Midbrain (tissue), 1 donor: ENCODE results near the gene TIMM23B.
"Not testable (repeated sequence)": the region's sequence is repeated elsewhere in the genome, so short reads cannot be mapped to it uniquely, and the experiment has no call there.

Source experiments
- DNase-seq: peaks from one replicate; lab custom pipeline; 2025; lab: John Stamatoyannopoulos, UW

Gene TIMM23B

GRCh38 chr10:49941447-49942338, at the start of gene TIMM23B, which contains the start of gene PARG:
TIMM23B (plus strand) TSS chr10:49942053; CDS start chr10:49942195, 142 bp downstream.
PARG (minus strand) TSS chr10:49942027; CDS start chr10:49941725, 302 bp downstream.
- DNase-seq: peak; percentile 84

GRCh38 chr10:49899999-49900398, 41.9 kb upstream of the TIMM23B start:
- DNase-seq: not testable (repeated sequence)

- not testable (repeated sequence) for DNase-seq
Measured at GRCh38 chr10:49900406-49900805, 41.4 kb upstream of the TIMM23B start.

GRCh38 chr10:49903829-49904228, 38.0 kb upstream of the TIMM23B start:
- DNase-seq: not testable (repeated sequence)

- DNase-seq: not testable (repeated sequence)
Measured at GRCh38 chr10:49908290-49909080, 33.4 kb upstream of the TIMM23B start.

- DNase-seq: not testable (repeated sequence)
Measured at GRCh38 chr10:49910295-49910694, 31.6 kb upstream of the TIMM23B start.

GRCh38 chr10:49916451-49916850, 25.4 kb upstream of the TIMM23B start:
- DNase-seq: not testable (repeated sequence)

- not testable (repeated sequence) for DNase-seq
Measured at GRCh38 chr10:49917927-49918326, 23.9 kb upstream of the TIMM23B start.

GRCh38 chr10:49922041-49922440, 19.8 kb upstream of the TIMM23B start:
- DNase-seq: not testable (repeated sequence)

- not testable (repeated sequence) for DNase-seq
Measured at GRCh38 chr10:49923572-49923971, 18.3 kb upstream of the TIMM23B start.

- DNase-seq: not testable (repeated sequence)
Measured at GRCh38 chr10:49931276-49931675, 10.6 kb upstream of the TIMM23B start.

GRCh38 chr10:49931959-49932728, 9.7 kb upstream of the TIMM23B start:
- not testable (repeated sequence) for DNase-seq

GRCh38 chr10:49942339-49942705, 469 bp downstream of the TIMM23B start:
- not testable (repeated sequence) for DNase-seq

- DNase-seq: not testable (repeated sequence)
Measured at GRCh38 chr10:49943607-49944006, 1.8 kb downstream of the TIMM23B start.

GRCh38 chr10:49948142-49948541, 6.3 kb downstream of the TIMM23B start:
- not testable (repeated sequence) for DNase-seq

- not testable (repeated sequence) for DNase-seq
Measured at GRCh38 chr10:49948737-49949136, 6.9 kb downstream of the TIMM23B start.

- DNase-seq: not testable (repeated sequence)
Measured at GRCh38 chr10:49952006-49952405, 10.2 kb downstream of the TIMM23B start.

GRCh38 chr10:49953122-49953521, 11.3 kb downstream of the TIMM23B start:
- DNase-seq: peak; percentile 3

GRCh38 chr10:49970331-49970857, 28.5 kb downstream of the TIMM23B start:
- not testable (repeated sequence) for DNase-seq

GRCh38 chr10:49971466-49971865, 29.6 kb downstream of the TIMM23B start:
- not testable (repeated sequence) for DNase-seq

GRCh38 chr10:49972094-49972493, 30.2 kb downstream of the TIMM23B start:
- not testable (repeated sequence) for DNase-seq
